Measurements from ENCODE around the gene ODAD3.

The ODAD3 gene

GRCh38 chr19:11397089-11397610, 37.8 kb downstream of the ODAD3 start:
- no peak overlapping the region for H3K4me3 ChIP-seq (ENCODE audit: low read depth, low read length)
- TF ChIP-seq CTCF (conservative IDR thresholded peaks at IDR 0.05; ENCODE audit: low read depth, low read length) = no peak
- no peak for DNase-seq (ENCODE audit: low read depth)

GRCh38 chr19:11390933-11391680, 43.8 kb downstream of the ODAD3 start:
- DNase-seq (ENCODE audit: low read depth) = no peak
- no peak overlapping the region for H3K4me3 ChIP-seq (ENCODE audit: low read depth, low read length)
- TF ChIP-seq CTCF (conservative IDR thresholded peaks at IDR 0.05; ENCODE audit: low read depth, low read length) = no peak

- no peak for TF ChIP-seq CTCF (conservative IDR thresholded peaks at IDR 0.05; ENCODE audit: low read depth, low read length)
- no peak for DNase-seq (ENCODE audit: low read depth)
- no peak overlapping the region for H3K4me3 ChIP-seq (ENCODE audit: low read depth, low read length)
These were observed 44.6 kb downstream of the ODAD3 start for GRCh38 chr19:11390359-11390758.

GRCh38 chr19:11387162-11388034, 47.5 kb downstream of the ODAD3 start:
- no peak overlapping the region for H3K4me3 ChIP-seq (ENCODE audit: low read depth, low read length)
- no peak for TF ChIP-seq CTCF (conservative IDR thresholded peaks at IDR 0.05; ENCODE audit: low read depth, low read length)
- DNase-seq (ENCODE audit: low read depth) = no peak

- no peak overlapping the region for H3K4me3 ChIP-seq (ENCODE audit: low read depth, low read length)
- TF ChIP-seq CTCF (conservative IDR thresholded peaks at IDR 0.05; ENCODE audit: low read depth, low read length) = no peak
- DNase-seq (ENCODE audit: low read depth) = no peak
These were observed 50.2 kb downstream of the ODAD3 start for GRCh38 chr19:11384778-11385129.

GRCh38 chr19:11383706-11384048, 51.2 kb downstream of the ODAD3 start:
- DNase-seq (ENCODE audit: low read depth) = no peak
- TF ChIP-seq CTCF (conservative IDR thresholded peaks at IDR 0.05; ENCODE audit: low read depth, low read length) = no peak
- H3K4me3 ChIP-seq (ENCODE audit: low read depth, low read length) = peak overlapping the region; percentile 37

Data from choroid plexus epithelial cell (primary cell).